Tibial nerve (tissue), 4 donors: ENCODE results near the gene SAP30BP.

Source experiments
- EP300 ChIP-seq, 2 donors: sonication (generic); formaldehyde crosslinking; IDR thresholded peaks; one replicate each; pipeline ENCODE4 v1.6.1; 2017; ENCODE audit warnings: antibody characterized with exemption in 2 of 2, mild to moderate bottlenecking in 1 of 2
- POLR2A ChIP-seq, 2 donors: fragments of 450-650 bp; IDR thresholded peaks; one replicate each; pipeline ENCODE4 v1.6.1; 2017; ENCODE audit warnings: antibody characterized with exemption in 2 of 2, mild to moderate bottlenecking in 2 of 2, moderate library complexity in 2 of 2
- TF ChIP-seq, protein P1 (sequence below), 5 experiments: fragments of 200-600 bp in 3 of 5; fragments of 450-650 bp in 2 of 5; sonication (generic) in 3 of 5; IDR thresholded peaks; one replicate each; pipeline ENCODE4 v1.5.1; 2016 to 2019; ENCODE audit warnings: antibody characterized with exemption in 5 of 5, mild to moderate bottlenecking in 3 of 5, moderate library complexity in 2 of 5

DNA sequence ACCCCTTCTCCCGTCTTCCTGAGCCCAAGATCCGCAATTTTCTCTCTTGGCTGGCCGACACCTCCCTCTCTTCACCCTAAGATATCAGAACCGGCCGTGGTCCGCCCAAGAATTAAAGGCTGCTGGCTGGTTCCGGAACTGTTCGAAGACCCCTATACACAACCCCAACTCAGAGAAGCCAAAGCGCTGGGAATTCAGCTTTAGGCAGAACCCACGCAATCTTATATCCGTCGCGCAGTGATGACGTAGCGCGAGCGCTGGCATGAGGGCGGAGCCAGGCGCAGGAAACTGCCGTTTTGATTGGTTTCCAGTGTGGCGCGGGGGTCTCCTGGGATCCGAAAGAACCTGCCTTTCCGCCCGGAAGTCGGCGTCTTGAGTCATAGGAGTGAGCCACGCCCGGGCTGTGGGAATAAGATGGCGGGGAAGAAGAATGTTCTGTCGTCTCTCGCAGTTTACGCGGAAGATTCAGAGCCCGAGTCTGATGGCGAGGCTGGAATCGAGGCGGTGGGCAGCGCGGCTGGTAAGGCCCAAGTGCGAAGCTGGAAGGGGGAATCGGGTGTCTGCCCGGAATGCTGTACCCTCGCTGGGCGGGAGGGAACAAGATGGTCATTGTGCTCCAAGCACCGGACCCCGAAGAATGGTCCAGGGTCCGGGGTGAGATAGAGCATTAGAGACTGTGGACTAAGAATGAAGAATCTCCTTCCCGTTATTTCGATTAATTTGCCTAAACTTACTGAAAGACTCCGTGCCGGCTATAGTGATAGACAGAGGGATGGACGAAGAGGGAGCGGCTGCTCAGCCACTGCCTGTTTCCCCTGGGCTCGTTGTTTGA lies at the start of gene SAP30BP, which contains the start of gene RECQL5:
- TF ChIP-seq, protein P1, sequence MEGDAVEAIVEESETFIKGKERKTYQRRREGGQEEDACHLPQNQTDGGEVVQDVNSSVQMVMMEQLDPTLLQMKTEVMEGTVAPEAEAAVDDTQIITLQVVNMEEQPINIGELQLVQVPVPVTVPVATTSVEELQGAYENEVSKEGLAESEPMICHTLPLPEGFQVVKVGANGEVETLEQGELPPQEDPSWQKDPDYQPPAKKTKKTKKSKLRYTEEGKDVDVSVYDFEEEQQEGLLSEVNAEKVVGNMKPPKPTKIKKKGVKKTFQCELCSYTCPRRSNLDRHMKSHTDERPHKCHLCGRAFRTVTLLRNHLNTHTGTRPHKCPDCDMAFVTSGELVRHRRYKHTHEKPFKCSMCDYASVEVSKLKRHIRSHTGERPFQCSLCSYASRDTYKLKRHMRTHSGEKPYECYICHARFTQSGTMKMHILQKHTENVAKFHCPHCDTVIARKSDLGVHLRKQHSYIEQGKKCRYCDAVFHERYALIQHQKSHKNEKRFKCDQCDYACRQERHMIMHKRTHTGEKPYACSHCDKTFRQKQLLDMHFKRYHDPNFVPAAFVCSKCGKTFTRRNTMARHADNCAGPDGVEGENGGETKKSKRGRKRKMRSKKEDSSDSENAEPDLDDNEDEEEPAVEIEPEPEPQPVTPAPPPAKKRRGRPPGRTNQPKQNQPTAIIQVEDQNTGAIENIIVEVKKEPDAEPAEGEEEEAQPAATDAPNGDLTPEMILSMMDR (IDR thresholded peaks at IDR 0.05), result peak in 2 of 5 experiments; percentile 18 to 51
- TF ChIP-seq EP300 (IDR thresholded peaks at IDR 0.05) (peak; percentile 88 to 96), POLR2A (IDR thresholded peaks at IDR 0.05) (peak; percentile 12 to 76)
